H9 (cell line): ENCODE measurements around the gene FAM174C. TPM values are rescaled to one million over a fixed set of nuclear protein-coding genes. Genes with fewer than 3 reads are reported as not detected.

Source experiments
- DNase-seq: peaks from one replicate; pipeline ENCODE4 v3.0.0-alpha.2; 2017
- H2AFZ ChIP-seq: one replicate; pipeline ENCODE4 v1.6.1; 2013; ENCODE audit warnings: mild to moderate bottlenecking, low read length, control low read depth, moderate library complexity
- H2AK5ac ChIP-seq: 2 replicates; pipeline ENCODE4 v1.6.1; 2013; ENCODE audit warnings: low read length, control low read depth, mixed read lengths; ENCODE audit not compliant: insufficient read length
- H2BK120ac ChIP-seq: one replicate; pipeline ENCODE4 v1.6.1; 2013; ENCODE audit warnings: low read depth, mild to moderate bottlenecking, low read length, control low read depth, inconsistent platforms; ENCODE audit not compliant: poor library complexity, severe bottlenecking
- H2BK12ac ChIP-seq: 2 replicates; pipeline ENCODE4 v1.6.1; 2013; ENCODE audit warnings: low read length, control low read depth, mixed read lengths, low read depth; ENCODE audit not compliant: insufficient read length
- H2BK15ac ChIP-seq: 2 replicates; pipeline ENCODE4 v1.6.1; 2013; ENCODE audit warnings: low read depth, low read length, control low read depth
- H2BK20ac ChIP-seq: one replicate; pipeline ENCODE4 v1.6.1; 2013; ENCODE audit warnings: low read depth, mild to moderate bottlenecking, low read length, control low read depth, inconsistent platforms; ENCODE audit not compliant: poor library complexity, severe bottlenecking
- H2BK5ac ChIP-seq: 2 replicates; pipeline ENCODE4 v1.6.1; 2013; ENCODE audit warnings: low read length, control low read depth, mixed read lengths; ENCODE audit not compliant: insufficient read length
- H3K14ac ChIP-seq: 2 replicates; pipeline ENCODE4 v1.6.1; 2013; ENCODE audit warnings: low read length, control low read depth; ENCODE audit not compliant: insufficient read depth
- H3K18ac ChIP-seq: 2 replicates; pipeline ENCODE4 v1.6.1; 2013; ENCODE audit warnings: low read depth, mild to moderate bottlenecking, mixed read lengths, low read length, control low read depth; ENCODE audit not compliant: insufficient read length
- H3K23ac ChIP-seq: 2 replicates; pipeline ENCODE4 v1.6.1; 2013; ENCODE audit warnings: low read length, control low read depth, mixed read lengths, low read depth; ENCODE audit not compliant: insufficient read length
- H3K23me2 ChIP-seq: 2 replicates; pipeline ENCODE4 v1.6.1; 2013; ENCODE audit warnings: low read depth, mild to moderate bottlenecking, mixed read lengths, low read length, control low read depth; ENCODE audit not compliant: insufficient read length, poor library complexity, severe bottlenecking
- H3K27ac ChIP-seq: 2 replicates; pipeline ENCODE4 v1.5.1; 2013; ENCODE audit warnings: low read length, control low read depth, mixed read lengths, low read depth; ENCODE audit not compliant: insufficient read length
- H3K27me3 ChIP-seq: 2 replicates; pipeline ENCODE4 v1.6.1; 2013; ENCODE audit warnings: low read length, control low read depth, inconsistent platforms; ENCODE audit not compliant: insufficient read depth
- H3K4ac ChIP-seq: 2 replicates; pipeline ENCODE4 v1.6.1; 2013; ENCODE audit warnings: low read depth, mild to moderate bottlenecking, control low read depth, inconsistent platforms, low read length, moderate library complexity
- H3K4me1 ChIP-seq: 2 replicates; pipeline ENCODE4 v1.6.1; 2013; ENCODE audit warnings: low read length, control low read depth, inconsistent platforms; ENCODE audit not compliant: insufficient read depth
- H3K4me2 ChIP-seq: 2 replicates; pipeline ENCODE4 v1.6.1; 2013; ENCODE audit warnings: low read length, control low read depth, mixed read lengths; ENCODE audit not compliant: insufficient read length, insufficient read depth
- H3K56ac ChIP-seq: 2 replicates; pipeline ENCODE4 v1.6.1; 2013; ENCODE audit warnings: low read depth, mild to moderate bottlenecking, mixed read lengths, low read length, control low read depth; ENCODE audit not compliant: insufficient read length
- H3K79me1 ChIP-seq: 2 replicates; pipeline ENCODE4 v1.6.1; 2013; ENCODE audit warnings: low read depth, mild to moderate bottlenecking, moderate library complexity, low read length, control low read depth, inconsistent platforms; ENCODE audit not compliant: insufficient read depth, poor library complexity, severe bottlenecking
- H3K79me2 ChIP-seq: 2 replicates; pipeline ENCODE4 v1.6.1; 2013; ENCODE audit warnings: low read length, control low read depth, inconsistent platforms; ENCODE audit not compliant: insufficient read depth
- H3K9ac ChIP-seq: 2 replicates; pipeline ENCODE4 v1.6.1; 2013; ENCODE audit warnings: low read length, control low read depth, mixed read lengths; ENCODE audit not compliant: insufficient read length; ENCODE audit errors: extremely low read depth
- H3K9me3 ChIP-seq: one replicate; pipeline ENCODE4 v1.6.1; 2013; ENCODE audit warnings: low read depth, low read length, inconsistent platforms; ENCODE audit not compliant: control insufficient read depth
- H3T11ph ChIP-seq: one replicate; pipeline ENCODE4 v1.6.1; 2013; ENCODE audit warnings: mild to moderate bottlenecking, low read length, control low read depth, inconsistent platforms
- H4K20me1 ChIP-seq: one replicate; pipeline ENCODE4 v1.6.1; 2013; ENCODE audit not compliant: control insufficient read depth, insufficient read length, insufficient read depth
- H4K5ac ChIP-seq: 2 replicates; pipeline ENCODE4 v1.6.1; 2013; ENCODE audit warnings: low read depth, mild to moderate bottlenecking, mixed read lengths, low read length, control low read depth; ENCODE audit not compliant: insufficient read length
- H4K8ac ChIP-seq: replicated peaks from 2 replicates; pipeline ENCODE4 v1.6.1; 2013; ENCODE audit warnings: low read length, control low read depth, mixed read lengths, low read depth; ENCODE audit not compliant: insufficient read length
- H4K91ac ChIP-seq: 2 replicates; pipeline ENCODE4 v1.6.1; 2013; ENCODE audit warnings: low read depth, mild to moderate bottlenecking, moderate library complexity, mixed read lengths, low read length, control low read depth; ENCODE audit not compliant: insufficient read length
- H3K27ac Mint-ChIP-seq, 3 experiments: 2 replicates in 2 of 3; 3 replicates in 1 of 3; pipeline ENCODE4 v1.8.0; 2020 to 2021; ENCODE audit warnings: mixed read lengths in 3 of 3, mild to moderate bottlenecking in 1 of 3, moderate library complexity in 1 of 3
- H3K27me3 Mint-ChIP-seq: 2 replicates; pipeline ENCODE4 v1.8.0; 2021; ENCODE audit warnings: low read depth, mild to moderate bottlenecking, moderate library complexity, mixed read lengths
- H3K36me3 Mint-ChIP-seq, 3 experiments: 2 replicates in 2 of 3; 3 replicates in 1 of 3; pipeline ENCODE4 v1.8.0; 2020 to 2021; ENCODE audit warnings: low read depth in 3 of 3, mixed read lengths in 3 of 3; ENCODE audit not compliant: insufficient read depth in 1 of 3
- H3K4me1 Mint-ChIP-seq, 2 experiments: 2 replicates each; pipeline ENCODE4 v1.8.0; 2020; ENCODE audit warnings: mixed read lengths in 2 of 2
- H3K4me3 Mint-ChIP-seq, 2 experiments: 2 replicates in 1 of 2; 3 replicates in 1 of 2; pipeline ENCODE4 v1.8.0; 2020 to 2021; ENCODE audit warnings: mild to moderate bottlenecking in 2 of 2, mixed read lengths in 2 of 2, moderate library complexity in 1 of 2
- H3K9me3 Mint-ChIP-seq, 2 experiments: 2 replicates in 1 of 2; 3 replicates in 1 of 2; pipeline ENCODE4 v1.8.0; 2020; ENCODE audit warnings: mild to moderate bottlenecking in 2 of 2, mixed read lengths in 2 of 2, moderate library complexity in 1 of 2
- WGBS: extraction: QIAGEN DNeasy Blood & Tissue Kit; methylation state at CpG from one replicate; pipeline ENCODE4 v1.1.7; 2013; ENCODE audit warnings: missing lambda C conversion rate, low lambda C conversion rate, mixed read lengths; ENCODE audit not compliant: insufficient read length; ENCODE audit errors: extremely low coverage; 5-methylcytosine and 5-hydroxymethylcytosine counted together
- total RNA-seq: library from RNA; stranded (reverse); gene quantifications from 2 replicates; pipeline ENCODE4 v1.2.1, GENCODE V29; 2021
- TF ChIP-seq, protein P1 (sequence below): fragments of 200-600 bp; sonication (generic); conservative IDR thresholded peaks from 3 replicates; pipeline ENCODE4 v1.8.0; 2021; ENCODE audit warnings: antibody characterized with exemption, mild to moderate bottlenecking

Gene FAM174C
- total RNA-seq, 1 experiment from 2014 or later = 63.0 TPM

DNA sequence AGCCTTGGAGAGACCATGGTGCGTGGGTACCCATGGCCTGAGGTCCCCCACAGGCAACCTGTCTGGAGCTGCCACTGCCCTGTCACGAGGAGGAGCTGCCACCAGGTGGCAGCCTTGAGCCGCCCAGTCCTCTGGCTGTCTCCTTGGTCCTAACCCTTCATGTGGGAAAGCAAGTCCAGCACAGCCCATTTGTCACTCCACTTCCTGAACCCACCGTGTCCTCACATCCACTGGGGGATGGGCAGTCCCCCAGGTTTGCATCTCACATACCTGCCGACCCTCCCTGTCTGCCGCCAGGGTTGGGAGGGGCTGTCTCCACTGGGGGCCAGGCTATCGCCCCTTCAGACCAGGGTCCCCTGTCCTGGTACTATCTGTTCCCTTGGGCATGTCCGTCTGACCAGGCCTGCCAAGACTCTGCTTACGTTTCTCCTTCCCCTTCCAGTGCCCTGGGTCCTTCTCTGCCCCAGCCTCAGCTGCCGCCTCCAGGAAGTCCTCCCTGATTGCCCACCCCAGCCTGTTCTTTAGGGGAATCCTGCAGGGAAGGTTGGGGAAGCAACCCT, 4.5 kb downstream of the FAM174C start:
- Histone ChIP-seq H2BK15ac (no peak overlapping the region), H3K18ac (no peak overlapping the region), H3K79me2 (no peaks in the 10 kb centered on the region), H2BK12ac (no peak overlapping the region), H3K14ac (no peak overlapping the region), H3K9ac (no peak overlapping the region), H3K79me1 (no peaks in the 10 kb centered on the region), H2BK120ac (no peak overlapping the region), H3K4me2 (no peak overlapping the region), H4K91ac (no peak overlapping the region), H2AK5ac (no peak overlapping the region), H3K9me3 (no peaks in the 10 kb centered on the region), H3T11ph (no peak overlapping the region), H2BK20ac (no peak overlapping the region), H3K4ac (no peak overlapping the region), H4K8ac (no peak overlapping the region), H3K23me2 (peaks cover 8% of the 10 kb centered on the region), H4K20me1 (no peaks in the 10 kb centered on the region), H2AFZ (no peak overlapping the region), H2BK5ac (no peak overlapping the region), H3K4me1 (no peaks in the 10 kb centered on the region), H4K5ac (no peak overlapping the region), H3K23ac (no peak overlapping the region), H3K56ac (no peak overlapping the region), H3K27me3 (no peaks in the 10 kb centered on the region), H3K27ac (no peak overlapping the region)
- DNase-seq = peak; percentile 89
- Mint-ChIP-seq H3K9me3 (no peaks in the 10 kb centered on the region), H3K27ac (peak overlapping the region in 1 of 3 experiments; percentile 83; a peak in 2 of 7 replicates), H3K4me1 (peaks cover 15 to 20% of the 10 kb centered on the region in 2 experiments), H3K4me3 (peak overlapping the region in 1 of 2 experiments; percentile 68; a peak in 2 of 5 replicates), H3K27me3 (peaks cover 10% of the 10 kb centered on the region), H3K36me3 (peaks cover 0 to 34% (median 13%) of the 10 kb centered on the region in 3 experiments; a peak in 5 of 7 replicates)
- TF ChIP-seq, protein P1, sequence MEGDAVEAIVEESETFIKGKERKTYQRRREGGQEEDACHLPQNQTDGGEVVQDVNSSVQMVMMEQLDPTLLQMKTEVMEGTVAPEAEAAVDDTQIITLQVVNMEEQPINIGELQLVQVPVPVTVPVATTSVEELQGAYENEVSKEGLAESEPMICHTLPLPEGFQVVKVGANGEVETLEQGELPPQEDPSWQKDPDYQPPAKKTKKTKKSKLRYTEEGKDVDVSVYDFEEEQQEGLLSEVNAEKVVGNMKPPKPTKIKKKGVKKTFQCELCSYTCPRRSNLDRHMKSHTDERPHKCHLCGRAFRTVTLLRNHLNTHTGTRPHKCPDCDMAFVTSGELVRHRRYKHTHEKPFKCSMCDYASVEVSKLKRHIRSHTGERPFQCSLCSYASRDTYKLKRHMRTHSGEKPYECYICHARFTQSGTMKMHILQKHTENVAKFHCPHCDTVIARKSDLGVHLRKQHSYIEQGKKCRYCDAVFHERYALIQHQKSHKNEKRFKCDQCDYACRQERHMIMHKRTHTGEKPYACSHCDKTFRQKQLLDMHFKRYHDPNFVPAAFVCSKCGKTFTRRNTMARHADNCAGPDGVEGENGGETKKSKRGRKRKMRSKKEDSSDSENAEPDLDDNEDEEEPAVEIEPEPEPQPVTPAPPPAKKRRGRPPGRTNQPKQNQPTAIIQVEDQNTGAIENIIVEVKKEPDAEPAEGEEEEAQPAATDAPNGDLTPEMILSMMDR = peak; percentile 97
- WGBS = no CpG with 5 or more reads among the region's 10 CpGs
